Measurements from ENCODE around the gene FOXL2. TPM values are rescaled to one million over a fixed set of nuclear protein-coding genes. Genes with fewer than 3 reads are reported as not detected.

The FOXL2 gene
- total RNA-seq, 2 donors from 2014 or later = not detected

DNA sequence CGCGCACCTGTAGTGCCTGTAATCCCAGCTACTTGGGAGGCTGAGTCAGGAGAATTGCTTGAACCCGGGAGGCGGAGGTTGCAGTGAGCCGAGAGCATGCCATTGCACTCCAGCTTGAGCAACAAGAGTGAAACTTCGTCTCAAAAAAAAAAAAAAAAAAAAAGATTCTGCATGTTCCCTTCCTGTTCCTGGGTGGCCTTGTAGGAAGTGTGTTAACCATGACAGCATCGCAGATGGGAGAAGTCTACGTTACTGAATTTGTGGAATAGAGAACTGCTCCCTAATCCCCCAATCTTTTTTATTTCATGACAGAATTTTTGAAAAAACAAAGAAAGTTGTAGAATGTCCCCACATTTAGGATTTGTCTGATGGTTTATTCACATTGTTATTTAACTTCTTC is 45.4 kb downstream of the FOXL2 start:
- TF ChIP-seq, protein P1, sequence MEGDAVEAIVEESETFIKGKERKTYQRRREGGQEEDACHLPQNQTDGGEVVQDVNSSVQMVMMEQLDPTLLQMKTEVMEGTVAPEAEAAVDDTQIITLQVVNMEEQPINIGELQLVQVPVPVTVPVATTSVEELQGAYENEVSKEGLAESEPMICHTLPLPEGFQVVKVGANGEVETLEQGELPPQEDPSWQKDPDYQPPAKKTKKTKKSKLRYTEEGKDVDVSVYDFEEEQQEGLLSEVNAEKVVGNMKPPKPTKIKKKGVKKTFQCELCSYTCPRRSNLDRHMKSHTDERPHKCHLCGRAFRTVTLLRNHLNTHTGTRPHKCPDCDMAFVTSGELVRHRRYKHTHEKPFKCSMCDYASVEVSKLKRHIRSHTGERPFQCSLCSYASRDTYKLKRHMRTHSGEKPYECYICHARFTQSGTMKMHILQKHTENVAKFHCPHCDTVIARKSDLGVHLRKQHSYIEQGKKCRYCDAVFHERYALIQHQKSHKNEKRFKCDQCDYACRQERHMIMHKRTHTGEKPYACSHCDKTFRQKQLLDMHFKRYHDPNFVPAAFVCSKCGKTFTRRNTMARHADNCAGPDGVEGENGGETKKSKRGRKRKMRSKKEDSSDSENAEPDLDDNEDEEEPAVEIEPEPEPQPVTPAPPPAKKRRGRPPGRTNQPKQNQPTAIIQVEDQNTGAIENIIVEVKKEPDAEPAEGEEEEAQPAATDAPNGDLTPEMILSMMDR (IDR thresholded peaks at IDR 0.05) = no peak
- no peak overlapping the region for H3K27ac ChIP-seq
- no peaks in the 10 kb centered on the region for H3K36me3 ChIP-seq
- DNase-seq (ENCODE audit: low spot score) = no peak
- H3K4me1 ChIP-seq (ENCODE audit: control insufficient read depth in 1 of 2, low read depth in 2 of 2) = no peaks in the 10 kb centered on the region
- no peak overlapping the region for H3K4me3 ChIP-seq
- no peaks in the 10 kb centered on the region for H3K27me3 ChIP-seq (replicated peaks; ENCODE audit: insufficient read depth)
- no peaks in the 10 kb centered on the region for H3K9me3 ChIP-seq
- ATAC-seq (ENCODE audit: insufficient number of reproducible peaks, low FRiP score, low read depth) = no peak

- no peaks in the 10 kb centered on the region for H3K27me3 ChIP-seq (replicated peaks; ENCODE audit: insufficient read depth)
- no peaks in the 10 kb centered on the region for H3K4me1 ChIP-seq (ENCODE audit: control insufficient read depth in 1 of 2, low read depth in 2 of 2)
- TF ChIP-seq, protein P1 (IDR thresholded peaks at IDR 0.05) = no peak
- DNase-seq (ENCODE audit: low spot score) (no peak), ATAC-seq (ENCODE audit: insufficient number of reproducible peaks, low FRiP score, low read depth) (no peak)
- H3K36me3 ChIP-seq = no peaks in the 10 kb centered on the region
- H3K4me3 ChIP-seq = no peak overlapping the region
- no peaks in the 10 kb centered on the region for H3K9me3 ChIP-seq
- H3K27ac ChIP-seq = no peak overlapping the region
Observed at GRCh38 chr3:138899351-138899991, 47.5 kb downstream of the FOXL2 start.

DNA sequence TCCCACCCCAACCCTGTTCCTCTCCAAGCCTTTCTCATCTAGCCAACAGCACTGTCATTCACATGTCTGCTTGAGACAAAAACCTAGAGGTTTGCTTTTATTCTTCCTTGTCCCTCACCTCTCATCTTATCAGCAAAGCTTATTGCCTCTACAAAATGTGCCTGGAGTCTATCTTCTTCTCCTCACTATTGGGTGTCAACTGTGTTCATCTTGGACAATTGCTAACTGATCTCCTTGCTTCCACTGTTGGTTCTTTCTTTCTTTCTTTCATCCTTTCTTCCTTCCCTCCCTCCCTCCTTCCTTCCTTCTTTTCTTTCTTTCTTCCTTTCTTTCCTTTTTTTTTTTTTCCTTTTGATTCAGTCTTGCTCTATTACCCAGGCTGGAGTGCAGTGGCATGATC is 48.2 kb downstream of the FOXL2 start:
- DNase-seq (ENCODE audit: low spot score) (no peak), ATAC-seq (ENCODE audit: insufficient number of reproducible peaks, low FRiP score, low read depth) (no peak)
- no peaks in the 10 kb centered on the region for H3K27me3 ChIP-seq (replicated peaks; ENCODE audit: insufficient read depth)
- H3K27ac ChIP-seq = no peak overlapping the region
- TF ChIP-seq, protein P1 (IDR thresholded peaks at IDR 0.05) = no peak
- no peaks in the 10 kb centered on the region for H3K9me3 ChIP-seq
- H3K4me1 ChIP-seq (ENCODE audit: control insufficient read depth in 1 of 2, low read depth in 2 of 2) = no peaks in the 10 kb centered on the region
- H3K4me3 ChIP-seq = no peak overlapping the region
- H3K36me3 ChIP-seq = no peaks in the 10 kb centered on the region

- no peak overlapping the region for H3K27ac ChIP-seq
- H3K4me1 ChIP-seq (ENCODE audit: control insufficient read depth in 1 of 2, low read depth in 2 of 2) = no peaks in the 10 kb centered on the region
- ATAC-seq (ENCODE audit: insufficient number of reproducible peaks, low FRiP score, low read depth) (no peak), DNase-seq (ENCODE audit: low spot score) (no peak)
- H3K27me3 ChIP-seq (replicated peaks; ENCODE audit: insufficient read depth) = no peaks in the 10 kb centered on the region
- TF ChIP-seq, protein P1 (IDR thresholded peaks at IDR 0.05) = no peak
- no peaks in the 10 kb centered on the region for H3K9me3 ChIP-seq
- no peaks in the 10 kb centered on the region for H3K36me3 ChIP-seq
- no peak overlapping the region for H3K4me3 ChIP-seq
Observed at GRCh38 chr3:138898301-138898700, 48.6 kb downstream of the FOXL2 start.

Other genes with a start within 250 kb of the FOXL2 start
- gene PIK3CB, start 112.2 kb downstream of the FOXL2 start, total RNA-seq = 10 to 100 TPM; 20.6 to 32.0 TPM
- gene FOXL2NB, start 80 bp upstream of the FOXL2 start, total RNA-seq = not detected
- not detected for gene PRR23A, start 59.1 kb upstream of the FOXL2 start, total RNA-seq
- gene PRR23B, start 73.8 kb upstream of the FOXL2 start, total RNA-seq = not detected
- not detected for gene PRR23C, start 97.8 kb upstream of the FOXL2 start, total RNA-seq

Data from thoracic aorta (tissue), 2 donors.